Measurements from ENCODE around the gene TAS2R41. TPM values are rescaled to one million over a fixed set of nuclear protein-coding genes. Genes with fewer than 3 reads are reported as not detected.
"Not testable (repeated sequence)": the region's sequence is repeated elsewhere in the genome, so short reads cannot be mapped to it uniquely, and the experiment has no call there.

Gene TAS2R41
- total and polyA plus RNA-seq, 10 donors, result 0.41 to 0.95 (median 0.55) TPM; not detected in 7

- intact Hi-C loops (cut with DNase I; ENCODE audit: low total_unique reads), result no loop called here
- no peak for DNase-seq
- H3K27ac ChIP-seq, result no peak overlapping the region
- no peaks in the 10 kb centered on the region for H3K27me3 ChIP-seq (replicated peaks in 1 of 7)
- H3K36me3 ChIP-seq, result no peaks in the 10 kb centered on the region
- TF ChIP-seq POLR2A (IDR thresholded peaks at IDR 0.05), result no peak
- TF ChIP-seq, protein P1, sequence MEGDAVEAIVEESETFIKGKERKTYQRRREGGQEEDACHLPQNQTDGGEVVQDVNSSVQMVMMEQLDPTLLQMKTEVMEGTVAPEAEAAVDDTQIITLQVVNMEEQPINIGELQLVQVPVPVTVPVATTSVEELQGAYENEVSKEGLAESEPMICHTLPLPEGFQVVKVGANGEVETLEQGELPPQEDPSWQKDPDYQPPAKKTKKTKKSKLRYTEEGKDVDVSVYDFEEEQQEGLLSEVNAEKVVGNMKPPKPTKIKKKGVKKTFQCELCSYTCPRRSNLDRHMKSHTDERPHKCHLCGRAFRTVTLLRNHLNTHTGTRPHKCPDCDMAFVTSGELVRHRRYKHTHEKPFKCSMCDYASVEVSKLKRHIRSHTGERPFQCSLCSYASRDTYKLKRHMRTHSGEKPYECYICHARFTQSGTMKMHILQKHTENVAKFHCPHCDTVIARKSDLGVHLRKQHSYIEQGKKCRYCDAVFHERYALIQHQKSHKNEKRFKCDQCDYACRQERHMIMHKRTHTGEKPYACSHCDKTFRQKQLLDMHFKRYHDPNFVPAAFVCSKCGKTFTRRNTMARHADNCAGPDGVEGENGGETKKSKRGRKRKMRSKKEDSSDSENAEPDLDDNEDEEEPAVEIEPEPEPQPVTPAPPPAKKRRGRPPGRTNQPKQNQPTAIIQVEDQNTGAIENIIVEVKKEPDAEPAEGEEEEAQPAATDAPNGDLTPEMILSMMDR (IDR thresholded peaks at IDR 0.05 in 8 of 11, conservative IDR thresholded peaks at IDR 0.05 in 3 of 11), result no peak
- peaks cover 0 to 4% (median 0%) of the 10 kb centered on the region in 6 donors for H3K4me1 ChIP-seq
- H3K9me3 ChIP-seq, result no peaks in the 10 kb centered on the region
- H3K4me3 ChIP-seq, result no peak overlapping the region
These were observed 2.8 kb downstream of the TAS2R41 start for GRCh38 chr7:143480501-143480900.

DNA sequence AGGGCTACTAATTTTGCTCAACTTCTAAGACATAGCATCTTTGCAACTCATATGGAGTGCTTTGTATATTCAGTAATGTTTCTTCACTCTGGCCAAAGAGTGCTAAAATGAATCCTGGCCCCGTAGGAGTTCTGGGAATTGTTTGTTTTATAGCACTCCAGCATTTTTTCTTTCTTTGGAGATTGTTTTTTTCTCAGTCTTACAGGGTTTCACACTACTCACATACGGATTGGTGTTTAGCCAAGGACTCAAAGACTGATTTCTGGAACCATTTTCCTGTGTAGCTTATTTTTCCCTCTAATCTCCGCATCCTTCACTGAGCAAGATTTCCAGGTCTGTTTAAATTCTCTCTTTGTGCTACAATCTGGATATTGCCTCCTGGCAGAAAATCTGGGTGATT is 6.4 kb downstream of the TAS2R41 start:
- Histone ChIP-seq H3K9me3 (no peaks in the 10 kb centered on the region), H3K27me3 (replicated peaks in 1 of 7) (no peaks in the 10 kb centered on the region), H3K4me3 (no peak overlapping the region), H3K36me3 (no peaks in the 10 kb centered on the region), H3K27ac (peak overlapping the region in 1 of 8 donors; percentile 71), H3K4me1 (peaks cover 0 to 20% (median 3%) of the 10 kb centered on the region in 6 donors)
- intact Hi-C loops (cut with DNase I; ENCODE audit: low total_unique reads), result no loop called here
- WGBS, 5 donors, result 81 to 88% (median 86%) methylated on average over 3 of the region's 3 CpGs
- DNase-seq, result no peak
- TF ChIP-seq POLR2A (IDR thresholded peaks at IDR 0.05) (no peak), POLR2AphosphoS5 (IDR thresholded peaks at IDR 0.05) (no peak)
- TF ChIP-seq, protein P1 (IDR thresholded peaks at IDR 0.05 in 8 of 11, conservative IDR thresholded peaks at IDR 0.05 in 3 of 11), result no peak

- Histone ChIP-seq H3K4me1 (peaks cover 0 to 20% (median 3%) of the 10 kb centered on the region in 6 donors), H3K36me3 (no peaks in the 10 kb centered on the region), H3K9me3 (no peaks in the 10 kb centered on the region), H3K27ac (peak overlapping the region in 5 of 8 donors; percentile 9 to 71 (median 65)), H3K27me3 (replicated peaks in 1 of 7) (no peaks in the 10 kb centered on the region), H3K4me3 (no peak overlapping the region)
- TF ChIP-seq POLR2AphosphoS5 (IDR thresholded peaks at IDR 0.05), result no peak
- TF ChIP-seq, protein P1 (IDR thresholded peaks at IDR 0.05 in 8 of 11, conservative IDR thresholded peaks at IDR 0.05 in 3 of 11), result no peak
- TF ChIP-seq POLR2A (IDR thresholded peaks at IDR 0.05), result no peak
- no peak for DNase-seq
- intact Hi-C loops (cut with DNase I; ENCODE audit: low total_unique reads), result no loop called here
These were observed 7.4 kb downstream of the TAS2R41 start for GRCh38 chr7:143485094-143485493.

DNA sequence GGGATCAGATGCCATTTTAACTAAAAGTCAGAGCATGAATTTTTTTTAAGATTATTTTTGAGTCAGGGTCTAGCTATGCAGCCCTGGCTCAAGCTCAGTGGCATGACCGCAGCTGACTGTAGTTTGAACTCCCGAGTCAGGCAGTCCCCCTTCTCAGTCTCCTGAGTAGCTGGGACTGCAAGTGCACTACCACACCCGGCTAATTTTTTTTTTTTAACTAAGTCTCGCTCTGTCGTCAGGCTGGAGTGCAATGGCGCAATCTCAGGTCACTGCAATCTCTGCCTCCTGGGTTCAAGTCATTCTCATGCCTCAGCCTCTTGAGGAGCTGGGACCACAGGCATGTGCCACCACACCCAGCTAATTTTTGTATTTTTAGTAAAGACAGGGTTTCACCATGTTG is 7.8 kb downstream of the TAS2R41 start:
- Histone ChIP-seq H3K9me3 (no peaks in the 10 kb centered on the region), H3K27ac (peak overlapping the region in 5 of 8 donors; percentile 9 to 71 (median 65)), H3K4me3 (no peak overlapping the region), H3K27me3 (replicated peaks in 1 of 7) (no peaks in the 10 kb centered on the region), H3K4me1 (peaks cover 0 to 20% (median 3%) of the 10 kb centered on the region in 6 donors), H3K36me3 (no peaks in the 10 kb centered on the region)
- no peak for DNase-seq
- intact Hi-C loops (cut with DNase I; ENCODE audit: low total_unique reads), result no loop called here
- TF ChIP-seq, protein P1 (IDR thresholded peaks at IDR 0.05 in 8 of 11, conservative IDR thresholded peaks at IDR 0.05 in 3 of 11), result no peak
- TF ChIP-seq POLR2AphosphoS5 (IDR thresholded peaks at IDR 0.05), result no peak
- no peak for TF ChIP-seq POLR2A (IDR thresholded peaks at IDR 0.05)
- 69 to 86% (median 81%) methylated on average over 6 of the region's 6 CpGs for WGBS, 5 donors

DNA sequence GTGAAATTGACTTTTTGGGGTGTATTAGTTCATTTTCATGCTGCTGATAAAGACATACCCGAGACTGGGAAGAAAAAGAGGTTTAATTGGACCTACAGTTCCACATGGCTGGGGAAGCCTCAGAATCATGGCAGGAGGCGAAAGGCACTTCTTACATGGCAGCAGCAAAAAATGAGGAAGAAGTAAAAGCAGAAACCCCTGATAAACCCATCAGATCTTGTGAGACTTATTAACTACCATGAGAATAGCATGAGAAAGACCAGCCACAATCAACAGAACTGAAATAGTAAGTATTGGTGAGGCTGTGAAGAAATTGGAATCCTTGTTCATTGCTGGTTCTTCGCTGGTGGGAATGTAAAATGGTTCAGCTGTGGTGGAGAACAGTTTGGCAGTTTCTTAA is 8.6 kb downstream of the TAS2R41 start:
- H3K27ac ChIP-seq, result peak overlapping the region in 4 of 8 donors; percentile 41 to 71 (median 66)
- peaks cover 0 to 26% (median 3%) of the 10 kb centered on the region in 6 donors for H3K4me1 ChIP-seq
- intact Hi-C loops (cut with DNase I; ENCODE audit: low total_unique reads), result not testable (repeated sequence)

More for the DNA sequence above, 8.6 kb downstream of the TAS2R41 start:
- not testable (repeated sequence) for H3K36me3 ChIP-seq; H3K4me3 ChIP-seq; DNase-seq; H3K27me3 ChIP-seq (replicated peaks in 1 of 7); H3K9me3 ChIP-seq
- WGBS, 5 donors, result 82 to 88% (median 86%) methylated on average over 3 of the region's 3 CpGs
